ENCODE measurements around the gene PPEF1.

DNA sequence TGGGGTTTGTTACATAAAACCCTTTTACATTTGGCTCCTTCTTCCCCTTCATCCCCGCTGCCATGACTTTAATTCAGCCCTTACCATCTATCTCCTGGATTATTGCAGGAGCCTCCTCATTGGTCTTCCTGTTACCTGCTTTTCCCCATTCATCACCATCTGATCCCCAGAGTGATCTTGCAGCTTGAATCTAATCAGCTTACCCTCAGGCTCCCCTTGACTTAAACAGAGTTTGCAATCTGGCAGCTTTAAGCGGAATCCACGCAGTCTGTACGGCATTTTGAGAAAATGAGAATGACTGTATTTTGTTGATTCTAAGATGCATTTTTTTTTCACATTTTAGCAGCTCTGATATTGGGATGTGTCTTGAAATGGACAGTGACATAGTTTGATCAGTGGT, 14.9 kb upstream of the PPEF1 start:
- TF ChIP-seq, protein P1, sequence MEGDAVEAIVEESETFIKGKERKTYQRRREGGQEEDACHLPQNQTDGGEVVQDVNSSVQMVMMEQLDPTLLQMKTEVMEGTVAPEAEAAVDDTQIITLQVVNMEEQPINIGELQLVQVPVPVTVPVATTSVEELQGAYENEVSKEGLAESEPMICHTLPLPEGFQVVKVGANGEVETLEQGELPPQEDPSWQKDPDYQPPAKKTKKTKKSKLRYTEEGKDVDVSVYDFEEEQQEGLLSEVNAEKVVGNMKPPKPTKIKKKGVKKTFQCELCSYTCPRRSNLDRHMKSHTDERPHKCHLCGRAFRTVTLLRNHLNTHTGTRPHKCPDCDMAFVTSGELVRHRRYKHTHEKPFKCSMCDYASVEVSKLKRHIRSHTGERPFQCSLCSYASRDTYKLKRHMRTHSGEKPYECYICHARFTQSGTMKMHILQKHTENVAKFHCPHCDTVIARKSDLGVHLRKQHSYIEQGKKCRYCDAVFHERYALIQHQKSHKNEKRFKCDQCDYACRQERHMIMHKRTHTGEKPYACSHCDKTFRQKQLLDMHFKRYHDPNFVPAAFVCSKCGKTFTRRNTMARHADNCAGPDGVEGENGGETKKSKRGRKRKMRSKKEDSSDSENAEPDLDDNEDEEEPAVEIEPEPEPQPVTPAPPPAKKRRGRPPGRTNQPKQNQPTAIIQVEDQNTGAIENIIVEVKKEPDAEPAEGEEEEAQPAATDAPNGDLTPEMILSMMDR (conservative IDR thresholded peaks at IDR 0.05 in 1 of 2, IDR thresholded peaks at IDR 0.05 in 1 of 2; ENCODE audit: low read depth in 1 of 2, low read length in 2 of 2): no peak
- no peak for TF ChIP-seq EZH2 (IDR thresholded peaks at IDR 0.05; ENCODE audit: low read length, missing control alignments)

All from fibroblast of lung (primary cell).